ENCODE data around the gene ABHD12.

DNA sequence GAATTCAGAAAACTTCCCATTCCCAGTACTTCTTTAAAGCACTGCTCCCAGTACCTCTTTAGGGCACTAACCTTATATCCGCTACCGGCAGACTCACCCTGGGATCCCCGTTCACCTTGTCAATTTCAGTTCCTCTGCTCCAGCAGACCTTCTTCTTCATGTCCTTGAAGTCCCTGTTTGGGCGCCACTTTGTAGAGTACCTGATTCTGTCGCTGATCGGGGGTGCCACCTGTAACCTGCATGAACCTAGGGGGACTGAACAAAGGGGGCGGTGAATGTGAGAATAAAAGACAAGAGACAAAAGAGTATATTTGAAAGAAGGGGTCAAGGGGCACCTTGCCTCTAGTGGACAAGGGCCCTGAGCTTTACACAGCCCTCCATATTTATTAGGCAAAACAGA is 11.9 kb upstream of the ABHD12 start:
- TF ChIP-seq CTCF (conservative IDR thresholded peaks at IDR 0.05 in 1 of 2, IDR thresholded peaks at IDR 0.05 in 1 of 2; ENCODE audit: low read depth in 1 of 2, low read length in 2 of 2) (no peak), EZH2 (IDR thresholded peaks at IDR 0.05; ENCODE audit: low read length, missing control alignments) (no peak)
